ENCODE data around the gene FAM107A.
A peak's percentile ranks its signal among the peaks of the same experiment; 100 is the strongest.
"Not testable (repeated sequence)": the region's sequence is repeated elsewhere in the genome, so short reads cannot be mapped to it uniquely, and the experiment has no call there.

FAM107A gene

GRCh38 chr3:58535531-58536500, 41.4 kb downstream of the FAM107A start:
- DNase-seq, result peak; percentile 49

- no peak for DNase-seq
Observed at GRCh38 chr3:58534592-58535494, 42.3 kb downstream of the FAM107A start.

- peak; percentile 61 for DNase-seq
Observed at GRCh38 chr3:58532794-58533220, 44.4 kb downstream of the FAM107A start.

DNA sequence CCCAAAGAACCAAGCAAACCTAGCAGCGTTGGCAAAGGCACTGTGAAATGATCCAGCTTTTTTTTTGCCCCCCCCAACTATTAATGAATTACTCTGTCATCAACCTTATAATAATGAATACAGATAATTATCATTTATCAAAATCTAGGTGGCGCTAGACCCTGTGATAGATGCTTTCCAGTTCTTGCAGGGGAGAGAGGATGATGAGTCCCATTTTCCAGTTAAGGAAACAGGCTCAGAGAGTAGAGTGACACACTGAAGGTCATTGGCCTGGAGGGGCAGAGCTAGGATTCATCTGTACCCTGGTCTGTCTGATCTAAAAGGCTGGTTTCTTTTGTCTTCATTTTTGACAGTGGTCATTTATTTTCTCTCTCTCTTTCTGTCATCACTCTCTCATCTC, 45.2 kb downstream of the FAM107A start:
- no peak for DNase-seq

DNA sequence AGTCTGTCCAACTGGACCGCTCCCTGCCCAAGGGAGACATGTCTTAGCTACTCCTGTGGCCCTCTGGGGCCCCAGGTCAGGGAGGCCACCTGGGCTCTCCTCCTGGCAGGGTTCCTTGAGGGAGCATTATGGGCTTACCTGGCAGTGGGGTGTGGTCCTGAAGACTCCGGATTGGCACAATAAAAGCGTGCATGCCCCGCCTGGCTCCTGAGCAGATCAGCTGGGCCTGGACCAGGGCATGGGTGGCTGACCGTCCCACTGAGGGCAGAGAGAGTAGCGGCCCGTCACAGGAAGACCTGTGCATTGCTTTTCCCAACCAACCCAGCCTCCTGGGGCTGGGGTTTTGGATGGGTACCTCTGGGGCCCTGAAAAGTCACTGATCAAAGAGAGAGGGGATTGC, 45.6 kb downstream of the FAM107A start:
- DNase-seq, result no peak

GRCh38 chr3:58530354-58530865, 46.8 kb downstream of the FAM107A start:
- no peak for DNase-seq

DNA sequence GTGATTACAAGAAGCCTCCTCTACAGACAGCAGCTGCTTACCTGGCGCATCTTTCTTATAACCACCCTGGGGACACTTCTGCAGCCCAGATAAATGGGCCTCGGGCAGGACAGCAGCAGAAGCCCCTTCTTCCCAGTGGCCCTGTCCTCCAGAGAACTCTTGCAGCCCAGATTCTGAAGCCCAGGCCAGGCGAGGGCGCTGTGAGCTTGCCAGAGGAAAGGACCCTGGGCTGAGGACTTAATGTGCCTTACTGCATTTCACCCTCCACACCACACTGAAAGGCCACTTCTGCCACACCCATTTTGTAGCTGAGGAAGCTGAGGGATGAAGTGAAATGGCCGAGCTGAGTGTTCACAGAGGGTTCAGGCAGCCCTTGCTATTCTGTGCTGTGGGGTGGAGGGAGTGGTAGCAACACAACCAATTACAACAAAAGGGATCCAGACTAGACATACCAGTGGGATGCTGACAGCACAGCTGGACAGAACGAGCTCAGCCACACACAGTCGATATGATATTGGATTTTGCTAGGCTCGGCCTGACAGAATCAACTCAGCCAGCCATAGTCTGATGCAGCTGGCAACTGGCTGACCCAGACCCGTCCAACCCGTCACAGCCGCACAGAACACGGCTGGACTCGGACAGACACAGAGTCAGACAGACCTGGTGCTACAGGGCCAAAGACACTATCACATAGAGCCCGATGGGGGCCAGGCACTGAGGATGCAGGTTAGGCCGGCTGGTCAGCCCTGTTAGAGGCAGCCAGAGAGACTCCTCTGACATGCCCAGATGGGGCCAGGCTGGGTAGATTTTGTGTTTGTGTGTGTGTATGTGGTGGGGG, 47.5 kb downstream of the FAM107A start:
- DNase-seq, result no peak

- no peak for DNase-seq
Observed at GRCh38 chr3:58528629-58529028, 48.6 kb downstream of the FAM107A start.

- DNase-seq, result not testable (repeated sequence)
Observed at GRCh38 chr3:58527440-58527839, 49.8 kb downstream of the FAM107A start.

DNA sequence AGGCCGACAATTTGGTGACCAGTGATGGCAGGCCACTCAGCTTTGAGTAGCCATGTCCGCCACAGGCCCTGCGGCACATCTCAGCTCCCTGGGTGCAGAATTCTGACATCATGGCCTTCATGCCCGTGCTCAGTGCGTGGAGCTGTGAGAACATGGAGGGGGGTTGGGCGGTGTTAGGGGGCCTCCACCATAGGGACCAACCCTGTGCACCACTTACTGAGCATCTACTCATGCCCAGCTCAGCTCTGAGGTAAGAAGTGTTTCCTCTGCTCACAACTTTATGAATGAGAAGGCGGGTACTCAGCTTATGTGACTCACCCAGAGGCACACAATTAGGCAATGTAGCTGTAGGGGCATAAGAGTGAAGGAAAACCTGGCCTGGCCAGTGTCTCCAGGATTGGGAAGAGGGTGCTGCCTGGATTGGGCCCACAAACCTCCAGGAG, 50.7 kb downstream of the FAM107A start:
- no peak for DNase-seq

GRCh38 chr3:58524326-58524888, 52.8 kb downstream of the FAM107A start:
- DNase-seq, result no peak

- no peak for DNase-seq
Observed at GRCh38 chr3:58522759-58523425, 54.3 kb downstream of the FAM107A start.

DNA sequence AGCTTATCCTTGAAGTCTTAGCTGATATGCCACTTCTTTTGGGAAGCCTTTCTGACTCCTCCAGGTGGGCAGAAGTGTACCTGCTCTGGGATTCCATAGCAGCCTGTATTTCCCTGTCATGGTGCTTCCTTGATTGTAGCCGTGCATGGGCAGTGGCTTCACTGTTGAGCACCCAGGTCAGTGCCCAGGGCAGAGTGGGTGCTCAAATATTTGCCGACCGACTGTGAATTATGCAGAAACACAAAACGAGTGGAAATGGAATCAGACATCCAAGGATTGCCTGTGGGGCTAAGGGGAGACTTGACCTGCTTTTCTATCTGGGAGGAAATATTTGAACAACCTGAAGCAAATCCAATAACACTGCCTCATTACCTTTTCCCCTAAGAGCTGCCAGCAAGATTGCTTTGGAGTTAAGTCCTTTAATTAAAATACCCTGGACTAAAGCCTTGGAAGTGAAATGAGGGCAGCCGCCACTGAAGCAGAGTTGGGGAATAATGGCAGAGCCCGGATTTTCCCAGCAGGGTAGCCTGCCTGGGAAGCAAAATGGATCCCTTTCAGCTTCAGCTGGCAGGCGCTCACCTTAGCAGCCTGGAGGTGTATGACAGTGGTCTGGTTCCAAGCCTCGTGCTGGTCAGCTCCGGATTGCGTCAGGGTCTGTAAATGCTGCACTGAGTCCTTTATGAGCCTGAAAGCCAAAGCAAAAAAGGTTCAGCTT, 55.1 kb downstream of the FAM107A start:
- no peak for DNase-seq

DNA sequence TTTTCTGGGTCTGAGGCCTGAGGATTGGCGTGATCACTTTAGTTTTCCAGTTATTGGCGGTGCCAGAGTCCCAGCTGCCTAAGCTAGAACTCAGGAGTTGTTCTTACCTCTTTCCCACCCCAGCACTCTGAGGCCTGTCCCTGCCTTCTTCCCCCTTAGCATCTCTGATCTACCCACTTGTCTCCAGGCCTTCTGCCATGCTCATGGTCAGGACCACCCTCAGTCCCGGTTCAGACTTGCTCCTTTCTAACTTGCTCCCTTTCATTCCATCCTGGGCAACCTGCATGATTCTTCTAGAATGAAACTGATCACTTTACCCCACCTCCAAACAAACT, 55.9 kb downstream of the FAM107A start:
- DNase-seq, result no peak

GRCh38 chr3:58520403-58521335, 56.5 kb downstream of the FAM107A start:
- peak; percentile 86 for DNase-seq

GRCh38 chr3:58519668-58520402, 57.4 kb downstream of the FAM107A start:
- no peak for DNase-seq

DNA sequence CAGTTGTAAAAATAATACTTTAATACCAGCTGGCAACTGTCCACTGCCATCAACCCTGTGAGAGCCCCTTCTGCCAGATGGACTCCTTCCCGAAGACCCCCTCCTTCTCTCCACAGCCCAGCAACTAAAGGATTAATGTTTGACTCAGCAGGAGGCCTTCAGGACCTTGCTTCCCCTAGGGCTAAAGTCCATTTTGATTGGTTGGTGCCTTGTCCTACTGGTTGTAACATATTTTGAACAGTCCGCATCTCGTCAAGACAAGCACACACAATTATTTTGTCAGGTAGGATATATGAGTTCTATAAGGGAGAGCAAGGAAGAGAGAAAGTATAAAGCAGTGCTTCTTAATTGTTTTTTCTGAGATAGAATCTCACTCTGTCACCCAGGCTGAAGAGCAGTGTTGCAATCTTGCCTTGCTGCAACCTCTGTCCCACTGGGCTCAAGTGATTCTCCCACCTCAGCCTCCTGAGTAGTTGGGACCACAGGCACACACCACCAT, 58.9 kb downstream of the FAM107A start:
- no peak for DNase-seq

GRCh38 chr3:58514405-58514804, 62.8 kb downstream of the FAM107A start:
- no peak for DNase-seq

Data from NCI-H146 (cell line).